Trophoblast cell (in vitro differentiated cells and primary cell): ENCODE measurements around the gene SEMA4B.

Source experiments
- DNase-seq, 2 donors: peaks; one replicate each; pipeline ENCODE4 v3.0.0-alpha.2; 2016
- H2AFZ ChIP-seq: 2 replicates; pipeline ENCODE4 v1.6.1; 2013; ENCODE audit warnings: low read length, moderate library complexity, mild to moderate bottlenecking; ENCODE audit not compliant: insufficient read depth, poor library complexity
- H2AK5ac ChIP-seq: 2 replicates; pipeline ENCODE4 v1.6.1; 2013; ENCODE audit warnings: mild to moderate bottlenecking, low read length
- H2BK120ac ChIP-seq: 2 replicates; pipeline ENCODE4 v1.6.1; 2013; ENCODE audit warnings: low read length, mild to moderate bottlenecking, moderate library complexity; ENCODE audit not compliant: insufficient read depth, poor library complexity
- H2BK12ac ChIP-seq: 2 replicates; pipeline ENCODE4 v1.6.1; 2013; ENCODE audit warnings: mild to moderate bottlenecking, low read length, moderate library complexity
- H2BK5ac ChIP-seq: 2 replicates; pipeline ENCODE4 v1.6.1; 2013; ENCODE audit warnings: low read length, low read depth, moderate library complexity, mild to moderate bottlenecking; ENCODE audit not compliant: poor library complexity
- H3K14ac ChIP-seq: 2 replicates; pipeline ENCODE4 v1.6.1; 2013; ENCODE audit warnings: mild to moderate bottlenecking, low read length
- H3K18ac ChIP-seq: 2 replicates; pipeline ENCODE4 v1.6.1; 2013; ENCODE audit warnings: mild to moderate bottlenecking, low read length
- H3K23ac ChIP-seq: 2 replicates; pipeline ENCODE4 v1.6.1; 2013; ENCODE audit warnings: low read length
- H3K27ac ChIP-seq: 2 replicates; pipeline ENCODE4 v1.5.1; 2013; ENCODE audit warnings: low read depth, mild to moderate bottlenecking, inconsistent platforms, low read length, moderate library complexity
- H3K27me3 ChIP-seq: 2 replicates; pipeline ENCODE4 v1.6.1; 2013; ENCODE audit warnings: inconsistent platforms, mild to moderate bottlenecking, low read length, moderate library complexity; ENCODE audit not compliant: insufficient read depth
- H3K36me3 ChIP-seq, 2 experiments: 1 replicate in 1 of 2; 2 replicates in 1 of 2; pipeline ENCODE4 v1.6.1; 2013; ENCODE audit warnings: low read length in 2 of 2, mild to moderate bottlenecking in 2 of 2, moderate library complexity in 1 of 2; ENCODE audit not compliant: insufficient read depth in 2 of 2, control insufficient read depth in 1 of 2
- H3K4ac ChIP-seq: 2 replicates; pipeline ENCODE4 v1.6.1; 2013; ENCODE audit warnings: low read depth, mild to moderate bottlenecking, low read length, moderate library complexity
- H3K4me1 ChIP-seq, 2 experiments: 1 replicate in 1 of 2; 2 replicates in 1 of 2; pipeline ENCODE4 v1.6.1; 2013; ENCODE audit warnings: low read length in 2 of 2, mild to moderate bottlenecking in 2 of 2, moderate library complexity in 1 of 2; ENCODE audit not compliant: insufficient read depth in 2 of 2, control insufficient read depth in 1 of 2
- H3K4me2 ChIP-seq: 2 replicates; pipeline ENCODE4 v1.6.1; 2013; ENCODE audit warnings: inconsistent platforms, mild to moderate bottlenecking, low read length, moderate library complexity
- H3K4me3 ChIP-seq: 2 replicates; pipeline ENCODE4 v1.5.1; 2013; ENCODE audit warnings: mild to moderate bottlenecking, low read depth, low read length, inconsistent platforms
- H3K79me1 ChIP-seq: one replicate; pipeline ENCODE4 v1.6.1; 2013; ENCODE audit warnings: low read length
- H3K79me2 ChIP-seq: 2 replicates; pipeline ENCODE4 v1.6.1; 2013; ENCODE audit warnings: low read length, mild to moderate bottlenecking; ENCODE audit not compliant: control insufficient read depth, insufficient read depth, poor library complexity
- H3K9ac ChIP-seq: 2 replicates; pipeline ENCODE4 v1.6.1; 2013; ENCODE audit warnings: mild to moderate bottlenecking, low read length
- H3K9me3 ChIP-seq: 2 replicates; pipeline ENCODE4 v1.6.1; 2013; ENCODE audit warnings: low read depth, mild to moderate bottlenecking, control low read depth, inconsistent platforms, low read length; ENCODE audit not compliant: insufficient read depth
- H4K12ac ChIP-seq: 2 replicates; pipeline ENCODE4 v1.6.1; 2013; ENCODE audit warnings: low read depth, mild to moderate bottlenecking, low read length, moderate library complexity
- H4K8ac ChIP-seq: 2 replicates; pipeline ENCODE4 v1.6.1; 2013; ENCODE audit warnings: low read depth, mild to moderate bottlenecking, low read length, moderate library complexity
- H4K91ac ChIP-seq: one replicate; pipeline ENCODE4 v1.6.1; 2013; ENCODE audit warnings: low read depth, mild to moderate bottlenecking, low read length, moderate library complexity
- WGBS: extraction: QIAGEN DNeasy Blood & Tissue Kit; methylation state at CpG from one replicate; pipeline ENCODE4 v1.1.7; 2013; ENCODE audit warnings: missing lambda C conversion rate; ENCODE audit not compliant: insufficient read length, insufficient coverage; ENCODE audit errors: extremely low coverage; 5-methylcytosine and 5-hydroxymethylcytosine counted together

Gene SEMA4B

GRCh38 chr15:90188914-90189748 lies 12.0 kb upstream of the SEMA4B start:
- Histone ChIP-seq H3K79me2 (peaks cover 2% of the 10 kb centered on the region), H4K8ac (no peak overlapping the region), H2AK5ac (no peak overlapping the region), H4K12ac (no peak overlapping the region), H3K4ac (no peak overlapping the region), H3K4me2 (no peak overlapping the region), H3K36me3 (no peaks in the 10 kb centered on the region), H2BK12ac (no peak overlapping the region), H3K23ac (no peak overlapping the region), H2AFZ (no peak overlapping the region), H3K4me3 (no peak overlapping the region), H2BK120ac (no peak overlapping the region), H3K4me1 (peaks cover 8% of the 10 kb centered on the region in 2 experiments), H4K91ac (no peak overlapping the region), H3K27ac (no peak overlapping the region), H3K27me3 (no peaks in the 10 kb centered on the region), H2BK5ac (no peak overlapping the region), H3K9ac (no peak overlapping the region), H3K18ac (no peak overlapping the region), H3K9me3 (no peaks in the 10 kb centered on the region), H3K79me1 (peaks cover 3% of the 10 kb centered on the region), H3K14ac (no peak overlapping the region)
- DNase-seq, result peak in 1 of 2 donors; percentile 40
- 86% methylated on average over 1 of the region's 8 CpGs for WGBS

DNA sequence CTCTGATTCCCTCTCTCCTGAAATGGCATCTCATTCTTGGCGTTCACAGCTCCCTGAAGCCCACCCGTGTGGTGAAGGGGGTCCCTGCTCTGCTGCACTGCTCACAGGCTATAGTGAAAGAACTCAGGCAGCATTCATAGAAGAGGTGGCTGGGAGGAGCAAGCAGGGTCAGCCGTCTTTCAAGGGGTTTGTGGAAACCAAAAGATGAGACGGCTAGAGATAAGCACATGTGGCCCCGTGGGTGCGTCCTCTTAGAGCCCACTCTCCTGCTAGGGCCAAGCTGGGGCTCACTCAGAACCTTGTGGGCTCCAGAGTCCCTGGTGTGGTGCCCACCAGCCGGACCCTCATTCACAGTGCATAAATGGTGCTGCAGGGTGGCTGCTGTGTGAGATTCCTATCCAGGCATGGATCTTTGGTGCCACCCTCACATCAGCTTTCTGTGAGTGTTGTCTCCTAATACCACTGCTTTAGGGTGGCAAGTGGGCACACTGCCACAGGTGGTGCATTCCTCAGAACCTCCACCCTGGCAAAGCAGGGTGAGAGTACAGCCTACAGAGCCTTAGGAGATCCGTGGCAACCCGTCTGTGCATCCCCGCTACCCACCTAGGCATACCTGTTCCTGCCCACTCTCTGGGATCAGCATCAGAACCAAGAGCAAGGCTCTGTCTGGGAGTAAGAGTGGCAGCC lies 11.2 kb upstream of the SEMA4B start:
- Histone ChIP-seq H3K23ac (no peak overlapping the region), H3K18ac (no peak overlapping the region), H3K27me3 (no peaks in the 10 kb centered on the region), H3K14ac (no peak overlapping the region), H2BK120ac (no peak overlapping the region), H2BK5ac (no peak overlapping the region), H2AFZ (no peak overlapping the region), H3K27ac (no peak overlapping the region), H4K91ac (no peak overlapping the region), H3K4ac (no peak overlapping the region), H4K8ac (no peak overlapping the region), H2AK5ac (no peak overlapping the region), H3K4me1 (peaks cover 4% of the 10 kb centered on the region in 2 experiments), H3K79me2 (no peaks in the 10 kb centered on the region), H3K9ac (no peak overlapping the region), H3K9me3 (no peaks in the 10 kb centered on the region), H2BK12ac (no peak overlapping the region), H3K4me3 (no peak overlapping the region), H3K4me2 (no peak overlapping the region), H3K36me3 (no peaks in the 10 kb centered on the region), H4K12ac (no peak overlapping the region), H3K79me1 (no peaks in the 10 kb centered on the region)
- no CpG with 5 or more reads among the region's 10 CpGs for WGBS
- DNase-seq, result no peak

GRCh38 chr15:90190606-90191343 lies 10.4 kb upstream of the SEMA4B start:
- no peak overlapping the region for H3K4ac ChIP-seq

GRCh38 chr15:90191344-90191687 lies 9.8 kb upstream of the SEMA4B start:
- no peaks in the 10 kb centered on the region for H3K79me2 ChIP-seq
- no peak overlapping the region for H4K91ac ChIP-seq
- H4K12ac ChIP-seq, result no peak overlapping the region
- WGBS, result no CpG with 5 or more reads among the region's 3 CpGs
- no peaks in the 10 kb centered on the region for H3K79me1 ChIP-seq
- no peaks in the 10 kb centered on the region for H3K4me1 ChIP-seq
- no peak overlapping the region for H2BK120ac ChIP-seq
- no peak overlapping the region for H2AFZ ChIP-seq
- H3K14ac ChIP-seq, result no peak overlapping the region
- no peak overlapping the region for H2AK5ac ChIP-seq
- no peak overlapping the region for H3K9ac ChIP-seq
- H3K36me3 ChIP-seq, result no peaks in the 10 kb centered on the region
- no peak overlapping the region for H3K4me3 ChIP-seq
- H3K27ac ChIP-seq, result no peak overlapping the region
- no peak overlapping the region for H2BK5ac ChIP-seq
- H2BK12ac ChIP-seq, result no peak overlapping the region
- no peak for DNase-seq
- no peak overlapping the region for H3K4ac ChIP-seq
- no peak overlapping the region for H3K23ac ChIP-seq
- no peaks in the 10 kb centered on the region for H3K27me3 ChIP-seq
- no peak overlapping the region for H3K4me2 ChIP-seq
- H3K18ac ChIP-seq, result no peak overlapping the region
- H4K8ac ChIP-seq, result no peak overlapping the region
- no peaks in the 10 kb centered on the region for H3K9me3 ChIP-seq

More at GRCh38 chr15:90190606-90191343, 10.4 kb upstream of the SEMA4B start:
- H3K27me3 ChIP-seq, result no peaks in the 10 kb centered on the region
- H3K14ac ChIP-seq, result no peak overlapping the region
- H3K4me2 ChIP-seq, result no peak overlapping the region
- no peak overlapping the region for H2BK12ac ChIP-seq
- DNase-seq, result no peak
- H3K36me3 ChIP-seq, result no peaks in the 10 kb centered on the region
- no peak overlapping the region for H4K12ac ChIP-seq
- no peaks in the 10 kb centered on the region for H3K79me2 ChIP-seq
- H3K79me1 ChIP-seq, result no peaks in the 10 kb centered on the region
- H4K8ac ChIP-seq, result no peak overlapping the region
- no peak overlapping the region for H3K23ac ChIP-seq
- H3K9me3 ChIP-seq, result no peaks in the 10 kb centered on the region
- no peak overlapping the region for H3K9ac ChIP-seq
- H3K27ac ChIP-seq, result no peak overlapping the region
- no peak overlapping the region for H2BK5ac ChIP-seq
- H2AFZ ChIP-seq, result no peak overlapping the region
- no peak overlapping the region for H2BK120ac ChIP-seq
- no peak overlapping the region for H2AK5ac ChIP-seq
- no peaks in the 10 kb centered on the region for H3K4me1 ChIP-seq
- H3K4me3 ChIP-seq, result no peak overlapping the region
- no peak overlapping the region for H4K91ac ChIP-seq
- no peak overlapping the region for H3K18ac ChIP-seq
- no CpG with 5 or more reads among the region's 10 CpGs for WGBS
